Measurements from ENCODE around the gene HIGD2A.

Gene HIGD2A, protein sequence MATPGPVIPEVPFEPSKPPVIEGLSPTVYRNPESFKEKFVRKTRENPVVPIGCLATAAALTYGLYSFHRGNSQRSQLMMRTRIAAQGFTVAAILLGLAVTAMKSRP

DNA sequence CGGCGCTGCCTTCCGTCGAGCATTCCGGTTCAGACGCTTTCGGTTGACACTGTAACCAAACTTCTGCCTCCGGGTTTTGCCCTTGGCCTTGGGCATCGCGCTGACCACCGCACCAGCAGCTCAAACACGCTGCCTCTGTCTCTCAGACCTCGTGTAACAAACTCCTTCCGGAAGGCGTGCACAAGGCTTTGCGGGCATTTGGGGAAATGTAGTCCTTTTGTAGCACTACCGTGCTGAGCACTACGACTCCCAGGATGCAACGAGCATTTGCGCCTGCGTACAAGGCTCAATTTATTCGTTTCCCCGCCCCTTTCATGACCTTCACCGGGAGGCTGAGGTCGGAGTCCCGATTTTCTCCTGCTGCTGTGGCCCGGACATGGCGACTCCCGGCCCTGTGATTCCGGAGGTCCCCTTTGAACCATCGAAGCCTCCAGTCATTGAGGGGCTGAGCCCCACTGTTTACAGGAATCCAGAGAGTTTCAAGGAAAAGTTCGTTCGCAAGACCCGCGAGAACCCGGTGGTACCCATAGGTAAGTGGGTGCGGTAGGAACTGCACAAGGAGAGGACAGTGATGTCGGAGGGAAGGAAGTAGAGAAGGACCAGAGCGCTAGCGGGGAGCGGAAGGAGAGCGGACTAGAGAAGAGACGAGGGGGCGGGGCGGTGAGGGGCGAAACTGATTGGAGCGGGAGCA lies at the start of gene HIGD2A, which contains the start of gene NOP16:
TSS of gene HIGD2A (plus strand) at position 308 of the 691 bp plus-strand sequence. CDS start at position 377, 69 bp downstream.
TSS of gene NOP16 (minus strand) at position 155 of the 691 bp plus-strand sequence. CDS start at position 96, 59 bp downstream.
- DNase-seq (ENCODE audit: low read depth in 1 of 2, low spot score in 1 of 2): peak; percentile 95 to 99

- no peak for DNase-seq (ENCODE audit: low read depth in 1 of 2, low spot score in 1 of 2)
Measured at GRCh38 chr5:176339304-176339703, 49.2 kb upstream of the HIGD2A start.

GRCh38 chr5:176341325-176342157 lies 47.0 kb upstream of the HIGD2A start:
- DNase-seq (ENCODE audit: low read depth in 1 of 2, low spot score in 1 of 2): no peak

- no peak for DNase-seq (ENCODE audit: low read depth in 1 of 2, low spot score in 1 of 2)
Measured at GRCh38 chr5:176342158-176342483, 46.4 kb upstream of the HIGD2A start.

DNA sequence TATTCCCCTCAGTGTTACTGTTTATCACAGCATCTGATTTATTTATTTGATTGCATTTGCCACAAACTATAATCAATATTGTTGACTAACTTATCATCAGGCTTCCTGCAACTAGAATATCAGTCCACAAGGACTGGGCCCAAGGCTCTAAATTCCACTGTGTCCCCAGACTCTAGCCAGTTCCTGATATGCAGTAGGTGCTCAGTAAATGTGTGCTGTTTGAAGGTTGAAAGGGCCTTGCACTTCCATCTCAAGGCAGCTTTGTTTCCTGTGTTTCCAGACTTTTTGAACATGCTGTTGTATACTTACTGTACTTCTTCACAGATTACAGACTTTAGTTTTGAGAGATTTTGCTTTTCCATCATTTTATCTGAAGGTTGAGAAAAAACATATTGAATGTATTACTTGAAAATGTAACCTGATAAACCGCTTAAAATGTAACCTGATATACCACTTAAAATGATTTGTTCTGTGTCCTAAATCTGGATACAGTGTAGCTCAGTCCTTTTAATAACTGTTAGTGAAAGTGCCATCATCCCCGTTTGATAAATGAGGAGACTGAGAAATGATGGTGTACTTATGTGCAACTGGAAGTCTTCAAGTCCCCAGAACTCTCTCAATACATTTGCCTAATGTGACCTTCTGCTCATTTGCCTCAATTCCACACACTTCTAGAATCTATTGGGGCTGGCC lies 45.6 kb upstream of the HIGD2A start:
- no peak for DNase-seq (ENCODE audit: low read depth in 1 of 2, low spot score in 1 of 2)

GRCh38 chr5:176350416-176350815 lies 38.1 kb upstream of the HIGD2A start:
- DNase-seq (ENCODE audit: low read depth in 1 of 2, low spot score in 1 of 2): no peak

DNA sequence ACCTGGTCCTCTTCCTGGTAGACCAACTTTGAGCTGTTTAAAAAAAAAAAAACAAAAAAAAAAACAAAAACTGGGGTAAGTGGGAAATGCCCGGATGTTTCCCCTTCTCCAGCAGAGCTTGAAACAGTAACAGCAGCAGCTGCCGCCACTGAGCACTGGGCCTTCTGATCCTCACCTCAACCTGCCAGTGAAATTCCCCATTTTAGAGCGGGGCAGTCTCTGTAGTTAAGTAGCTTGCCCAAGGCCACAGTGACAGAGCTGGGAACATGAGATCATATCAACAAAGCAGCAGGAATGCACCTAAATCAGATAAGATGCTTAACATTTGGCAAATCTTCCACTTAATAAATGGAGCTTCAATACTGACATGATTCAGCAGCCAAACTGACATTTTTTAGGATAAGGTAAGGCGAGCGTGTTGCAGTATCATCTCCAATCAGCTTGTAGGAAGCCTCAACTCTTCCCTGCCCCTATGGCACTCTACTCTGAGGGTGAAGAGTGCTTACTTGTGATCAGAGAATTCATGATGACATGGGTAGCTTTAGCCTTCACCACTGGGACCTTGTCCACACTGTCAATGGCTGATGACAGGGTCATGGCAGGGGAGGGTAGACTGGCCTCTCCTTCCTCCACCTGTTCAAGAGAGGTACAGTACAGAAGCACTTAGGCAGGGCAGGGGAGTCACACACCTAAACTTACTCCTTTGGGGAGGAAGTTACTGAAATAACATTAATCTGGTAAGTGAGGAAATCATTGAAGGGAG lies 36.3 kb upstream of the HIGD2A start:
- no peak for DNase-seq (ENCODE audit: low read depth in 1 of 2, low spot score in 1 of 2)

- no peak for DNase-seq (ENCODE audit: low read depth in 1 of 2, low spot score in 1 of 2)
Measured at GRCh38 chr5:176353533-176353932, 35.0 kb upstream of the HIGD2A start.

DNA sequence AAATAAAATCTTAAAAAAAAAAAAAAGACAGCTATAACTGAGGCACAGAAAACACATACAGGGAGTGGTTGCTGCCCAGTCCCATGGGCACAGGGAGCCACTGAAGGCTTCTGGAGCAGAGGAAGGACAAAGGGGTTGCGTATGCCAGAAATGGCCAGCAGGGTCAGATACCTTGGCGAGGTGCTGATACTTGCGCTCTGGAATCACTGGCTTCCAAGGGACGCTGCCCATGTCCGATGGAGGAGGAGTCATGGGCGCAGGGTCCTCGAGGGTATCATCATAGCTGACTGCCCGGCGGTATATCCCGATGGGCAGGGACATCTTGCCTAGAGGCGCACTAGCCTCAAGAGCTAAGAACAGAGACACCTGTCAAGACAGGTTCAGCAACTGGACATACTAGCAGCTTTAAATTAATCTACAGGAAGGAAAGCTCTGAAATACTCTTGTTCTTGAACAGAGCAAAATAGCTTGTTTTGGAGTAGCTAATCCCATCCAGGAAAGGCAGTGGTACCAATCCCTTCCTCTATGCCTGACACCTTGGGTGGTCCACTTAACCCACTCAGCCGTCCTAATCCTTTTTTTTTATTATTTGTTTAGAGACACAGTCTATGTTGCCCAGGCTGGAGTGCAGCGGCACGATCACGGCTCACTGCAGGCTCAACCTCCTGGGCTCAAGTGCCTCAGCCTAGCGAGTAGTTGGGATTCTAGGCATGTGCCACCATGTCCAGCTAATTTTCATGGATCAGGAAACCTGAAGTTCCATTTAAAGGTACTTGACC lies 33.0 kb upstream of the HIGD2A start:
- DNase-seq (ENCODE audit: low read depth in 1 of 2, low spot score in 1 of 2): no peak

DNA sequence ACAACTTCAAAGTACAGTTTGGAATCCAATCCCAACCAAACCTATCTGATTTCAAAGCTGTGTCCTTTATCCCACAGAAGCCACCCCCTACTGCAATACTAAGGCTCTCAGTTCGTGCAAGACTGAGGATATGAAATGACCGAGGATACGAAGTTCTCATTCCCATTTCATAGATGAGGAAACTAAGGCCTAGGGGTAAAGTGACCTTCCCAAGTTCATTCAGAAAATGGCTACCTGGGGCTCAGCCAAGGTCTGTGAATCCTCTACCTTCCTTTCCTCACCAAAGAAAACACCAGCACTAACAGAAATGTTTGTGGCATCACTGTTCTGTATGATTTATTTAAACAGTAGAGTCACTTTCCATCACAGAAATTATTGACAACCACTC lies 32.4 kb upstream of the HIGD2A start:
- no peak for DNase-seq (ENCODE audit: low read depth in 1 of 2, low spot score in 1 of 2)

DNA sequence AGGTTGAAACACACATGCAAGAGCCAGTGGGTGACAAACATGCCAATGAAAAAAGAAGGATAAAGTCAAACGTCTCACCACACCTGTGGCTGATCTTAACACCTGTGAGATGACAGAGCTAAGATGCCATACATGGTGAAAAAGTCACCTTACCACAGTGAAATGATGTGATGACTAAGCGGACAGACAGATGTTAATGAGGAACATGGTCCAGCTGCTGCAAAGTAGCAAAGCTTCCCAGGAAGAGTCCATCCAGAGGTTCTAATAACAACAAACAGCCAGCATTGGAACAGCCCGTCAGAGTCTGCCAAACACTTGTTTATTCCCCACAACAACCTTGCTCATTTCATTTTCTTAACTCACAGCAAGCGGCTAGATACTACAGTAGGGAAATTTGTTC lies 28.9 kb upstream of the HIGD2A start:
- no peak for DNase-seq (ENCODE audit: low read depth in 1 of 2, low spot score in 1 of 2)

DNA sequence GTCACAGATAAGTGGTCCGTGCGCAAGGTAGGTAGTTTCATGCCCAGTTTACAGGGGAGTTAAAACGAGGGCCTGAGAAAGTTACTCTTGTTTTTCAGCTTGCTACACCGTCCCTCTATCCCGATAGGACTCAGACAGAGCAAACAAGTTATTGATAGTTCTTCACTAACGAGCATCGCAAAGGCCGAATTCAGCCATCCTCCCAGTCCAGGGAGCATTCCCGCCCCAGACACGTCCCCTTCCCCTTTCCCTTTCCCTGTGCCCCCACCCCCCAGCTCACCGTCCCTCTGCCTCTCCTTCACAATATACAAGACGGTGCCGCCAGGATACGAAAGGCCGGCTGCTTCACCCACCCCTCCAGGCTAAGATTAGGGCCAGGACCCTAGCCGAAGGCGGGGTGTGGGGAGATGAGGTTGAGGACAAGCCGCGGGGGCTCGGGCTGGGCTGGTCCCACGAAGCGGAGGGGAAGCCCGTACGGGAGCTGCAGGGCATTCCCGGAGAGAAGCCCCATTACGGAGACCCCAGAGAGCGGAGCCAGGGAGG lies 27.6 kb upstream of the HIGD2A start:
- no peak for DNase-seq (ENCODE audit: low read depth in 1 of 2, low spot score in 1 of 2)

- peak; percentile 79 to 90 for DNase-seq (ENCODE audit: low read depth in 1 of 2, low spot score in 1 of 2)
Measured at GRCh38 chr5:176361437-176362232, 26.9 kb upstream of the HIGD2A start, which contains the start of gene KIAA1191. TSS of gene KIAA1191 (minus strand) at chr5:176361764. CDS start at chr5:176359508, 2,256 bp downstream.

DNA sequence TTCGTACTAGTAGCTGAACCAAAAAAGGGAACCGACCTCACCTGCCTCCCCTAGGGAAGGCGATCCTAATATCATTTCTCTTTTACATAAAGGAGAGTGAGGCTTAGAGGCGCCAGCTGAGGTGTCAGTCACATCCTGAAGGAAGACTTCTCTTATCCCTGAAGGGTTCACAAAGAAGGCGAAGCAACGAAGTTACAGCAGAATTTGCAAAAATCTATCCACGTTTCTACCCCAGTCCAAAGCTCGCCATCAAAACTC lies 26.4 kb upstream of the HIGD2A start:
- no peak for DNase-seq (ENCODE audit: low read depth in 1 of 2, low spot score in 1 of 2)

GRCh38 chr5:176364765-176365350 lies 23.7 kb upstream of the HIGD2A start:
- no peak for DNase-seq (ENCODE audit: low read depth in 1 of 2, low spot score in 1 of 2)

GRCh38 chr5:176365351-176366231 lies 23.0 kb upstream of the HIGD2A start, which contains the start of gene ARL10:
TSS of gene ARL10 (plus strand) at chr5:176365487. CDS start at chr5:176365564, 77 bp downstream.
- DNase-seq (ENCODE audit: low read depth in 1 of 2, low spot score in 1 of 2): peak; percentile 46 to 50

- DNase-seq (ENCODE audit: low read depth in 1 of 2, low spot score in 1 of 2): no peak
Measured at GRCh38 chr5:176366232-176366894, 22.2 kb upstream of the HIGD2A start.

Measured in activated CD4-positive, alpha-beta T cell treated with anti-CD3 and anti-CD28 coated beads, Interleukin-2, amount 50 U/mL, for 24 hours (primary cell).